IPS-NIHi7 (cell line): ENCODE data around the gene PYCR2.
A peak's percentile ranks its signal among the peaks of the same experiment; 100 is the strongest.
"Not testable (repeated sequence)": the region's sequence is repeated elsewhere in the genome, so short reads cannot be mapped to it uniquely, and the experiment has no call there.

Experiments
- DNase-seq: peaks from one replicate; pipeline ENCODE4 v3.0.0; 2012; ENCODE audit warnings: mixed read lengths; ENCODE audit errors: extremely low spot score

The PYCR2 gene

GRCh38 chr1:225890346-225891228 is 33.5 kb downstream of the PYCR2 start:
- peak; percentile 61 for DNase-seq

GRCh38 chr1:225889743-225890142 is 34.3 kb downstream of the PYCR2 start:
- no peak for DNase-seq

- DNase-seq = peak; percentile 59
These were observed 35.0 kb downstream of the PYCR2 start, which contains the start of gene LEFTY1 for GRCh38 chr1:225888898-225889601. TSS of gene LEFTY1 (minus strand) at chr1:225889146. CDS start at chr1:225889066, 80 bp downstream.

- no peak for DNase-seq
These were observed 35.7 kb downstream of the PYCR2 start for GRCh38 chr1:225888289-225888897.

- DNase-seq = not testable (repeated sequence)
These were observed 36.3 kb downstream of the PYCR2 start for GRCh38 chr1:225887554-225888288.

GRCh38 chr1:225887030-225887314 is 37.1 kb downstream of the PYCR2 start:
- no peak for DNase-seq

GRCh38 chr1:225886159-225887029 is 37.7 kb downstream of the PYCR2 start:
- DNase-seq = no peak

GRCh38 chr1:225885336-225885735 is 38.7 kb downstream of the PYCR2 start:
- DNase-seq = no peak

GRCh38 chr1:225883616-225884265 is 40.3 kb downstream of the PYCR2 start:
- no peak for DNase-seq

- no peak for DNase-seq
These were observed 41.1 kb downstream of the PYCR2 start for GRCh38 chr1:225882694-225883615.

- DNase-seq = peak; percentile 88
These were observed 41.9 kb downstream of the PYCR2 start, which contains the start of gene TMEM63A for GRCh38 chr1:225881959-225882693. TSS of gene TMEM63A (minus strand) at chr1:225882380. CDS start at chr1:225877580, 4,800 bp downstream.

- no peak for DNase-seq
These were observed 42.7 kb downstream of the PYCR2 start for GRCh38 chr1:225881081-225881958.

- DNase-seq = no peak
These were observed 43.4 kb downstream of the PYCR2 start for GRCh38 chr1:225880636-225881035.

- no peak for DNase-seq
These were observed 43.8 kb downstream of the PYCR2 start for GRCh38 chr1:225880222-225880588.

GRCh38 chr1:225879521-225880221 is 44.4 kb downstream of the PYCR2 start:
- no peak for DNase-seq

- DNase-seq = no peak
These were observed 45.8 kb downstream of the PYCR2 start for GRCh38 chr1:225878282-225878681.

- peak; percentile 67 for DNase-seq
These were observed 46.5 kb downstream of the PYCR2 start for GRCh38 chr1:225877580-225877979.
